CD4-positive, alpha-beta T cell (primary cell): ENCODE measurements around the gene LYL1. TPM values are rescaled to one million over a fixed set of nuclear protein-coding genes. Genes with fewer than 3 reads are reported as not detected.

ENCODE experiments used
- ATAC-seq: fragments of 200-7000 bp; cut with Tn5 transposase; one replicate; pipeline ENCODE4 v1.10.0; 2022; ENCODE audit warnings: mild to moderate bottlenecking; ENCODE audit not compliant: poor library complexity
- CTCF ChIA-PET: fragments of 350-600 bp; sonication (Branson Sonifier 250); formaldehyde crosslinking; loops from one replicate; lab custom pipeline; 2021; ENCODE audit warnings: antibody characterized with exemption, inconsistent platforms; lab: Charles Lee
- POLR2A ChIA-PET: fragments of 350-600 bp; sonication (Branson Sonifier 250); formaldehyde crosslinking; loops from one replicate; lab custom pipeline; 2021; ENCODE audit warnings: antibody characterized with exemption, inconsistent platforms; lab: Charles Lee
- DNase-seq, 14 experiments: peaks; one replicate each; pipeline ENCODE4 v3.0.0-alpha.2; 2013 to 2020; ENCODE audit warnings: mixed read lengths in 2 of 14
- H3K27ac ChIP-seq, 2 donors: one replicate each; pipeline versions ENCODE4 v1.5.1 to v1.7.0; 2013; ENCODE audit warnings: low read length in 2 of 2, low read depth in 1 of 2, mild to moderate bottlenecking in 1 of 2
- H3K27me3 ChIP-seq, 2 experiments: 1 replicate in 1 of 2; 2 replicates in 1 of 2; pipeline versions ENCODE4 v1.6.1 to v1.7.0; 2013; ENCODE audit warnings: low read length in 2 of 2, control low read depth in 1 of 2, mild to moderate bottlenecking in 1 of 2, moderate library complexity in 1 of 2; ENCODE audit not compliant: insufficient read depth in 2 of 2, control insufficient read depth in 1 of 2
- H3K36me3 ChIP-seq: one replicate; pipeline ENCODE4 v1.6.1; 2013; ENCODE audit warnings: low read length, control low read depth; ENCODE audit not compliant: insufficient read depth
- H3K4me1 ChIP-seq: one replicate; pipeline ENCODE4 v1.6.1; 2013; ENCODE audit warnings: low read length, control low read depth; ENCODE audit not compliant: insufficient read depth
- H3K4me3 ChIP-seq: one replicate; pipeline ENCODE4 v1.5.1; 2013; ENCODE audit warnings: mild to moderate bottlenecking, low read length, moderate library complexity
- H3K9me3 ChIP-seq, 2 experiments: 1 replicate in 1 of 2; 2 replicates in 1 of 2; pipeline versions ENCODE4 v1.6.1 to v1.7.0; 2013; ENCODE audit warnings: low read length in 2 of 2, mild to moderate bottlenecking in 2 of 2, control low read depth in 1 of 2, moderate library complexity in 1 of 2; ENCODE audit not compliant: control insufficient read depth in 1 of 2, insufficient read depth in 1 of 2
- H3K27ac Mint-ChIP-seq: one replicate; pipeline ENCODE4 v1.8.0; 2020; ENCODE audit warnings: mixed read lengths
- H3K27me3 Mint-ChIP-seq: one replicate; pipeline ENCODE4 v1.8.0; 2021; ENCODE audit warnings: mixed read lengths
- H3K36me3 Mint-ChIP-seq: one replicate; pipeline ENCODE4 v1.8.0; 2021; ENCODE audit warnings: low read depth, mixed read lengths
- H3K4me1 Mint-ChIP-seq: one replicate; pipeline ENCODE4 v1.8.0; 2021; ENCODE audit warnings: low read depth, mixed read lengths
- H3K4me3 Mint-ChIP-seq: one replicate; pipeline ENCODE4 v1.8.0; 2020; ENCODE audit warnings: mild to moderate bottlenecking, mixed read lengths
- H3K9me3 Mint-ChIP-seq: one replicate; pipeline ENCODE4 v1.8.0; 2020; ENCODE audit warnings: mixed read lengths
- CTCF ChIP-seq: fragments of 200-600 bp; IDR thresholded peaks from one replicate; pipeline ENCODE4 v1.8.0; 2022; ENCODE audit warnings: antibody characterized with exemption, mild to moderate bottlenecking
- intact Hi-C, 2 experiments: fragments of 100-400 bp; cut with DNase I in 1 of 2; cut with micrococcal nuclease in 1 of 2; formaldehyde crosslinking; loops; one replicate each; pipeline versions ENCODE4 v1.15.1 to v1.9.0; 2023 to 2025; cut with DNase I, micrococcal nuclease
- total RNA-seq, 174 experiments: library from RNA in 2 of 174; stranded (reverse) in 2 of 174; gene quantifications; one replicate each; pipeline ENCODE4 v1.2.3 and lab custom pipeline; 2021 to 2026

LYL1 gene
- total RNA-seq, 2 experiments from 2014 or later, result 1.9 to 2.1 TPM

GRCh38 chr19:13121551-13122274 is 19.1 kb upstream of the LYL1 start:
- H3K27ac Mint-ChIP-seq, result peak overlapping the region; percentile 44
- Histone ChIP-seq H3K4me1 (peaks cover 51% of the 10 kb centered on the region), H3K27ac (no peak overlapping the region), H3K27me3 (no peaks in the 10 kb centered on the region), H3K4me3 (no peak overlapping the region), H3K36me3 (peaks cover 16% of the 10 kb centered on the region), H3K9me3 (no peaks in the 10 kb centered on the region)
- DNase-seq (peak in 1 of 14 experiments; percentile 38), ATAC-seq (no peak)
- POLR2A ChIA-PET, result no interaction called here
- peaks cover 52% of the 10 kb centered on the region for H3K4me1 Mint-ChIP-seq
- CTCF ChIA-PET, result no interaction called here
- H3K9me3 Mint-ChIP-seq, result no peaks in the 10 kb centered on the region
- intact Hi-C loops, result no loop called here
- H3K4me3 Mint-ChIP-seq, result peak overlapping the region; percentile 77
- peaks cover 21% of the 10 kb centered on the region for H3K36me3 Mint-ChIP-seq
- TF ChIP-seq CTCF, result no peak
- H3K27me3 Mint-ChIP-seq, result no peaks in the 10 kb centered on the region

- CTCF ChIA-PET, result interaction anchor here (0.7 kb wide), 1 partner anchor 41 kb away, joined by 3 read pairs; no protein-coding TSS in a partner anchor
These were observed 18.2 kb upstream of the LYL1 start for GRCh38 chr19:13120817-13121216.

GRCh38 chr19:13120031-13120430 is 17.4 kb upstream of the LYL1 start:
- Histone ChIP-seq H3K36me3 (peaks cover 12% of the 10 kb centered on the region), H3K27me3 (no peaks in the 10 kb centered on the region), H3K4me1 (peaks cover 65% of the 10 kb centered on the region), H3K9me3 (no peaks in the 10 kb centered on the region), H3K4me3 (no peak overlapping the region), H3K27ac (no peak overlapping the region)
- POLR2A ChIA-PET, result interaction anchor here (4.7 kb wide), 1 partner anchor 19 kb away, joined by 32 read pairs; no protein-coding TSS in a partner anchor
- Mint-ChIP-seq H3K4me1 (peaks cover 63% of the 10 kb centered on the region), H3K27me3 (no peaks in the 10 kb centered on the region), H3K4me3 (peak overlapping the region; percentile 84), H3K27ac (no peak overlapping the region), H3K9me3 (no peaks in the 10 kb centered on the region), H3K36me3 (peaks cover 26% of the 10 kb centered on the region)
- no peak for TF ChIP-seq CTCF
- ATAC-seq (no peak), DNase-seq (no peak)
- CTCF ChIA-PET, result no interaction called here
- intact Hi-C loops, result no loop called here

More at GRCh38 chr19:13120817-13121216, 18.2 kb upstream of the LYL1 start:
- Histone ChIP-seq H3K9me3 (no peaks in the 10 kb centered on the region), H3K36me3 (peaks cover 12% of the 10 kb centered on the region), H3K27me3 (no peaks in the 10 kb centered on the region), H3K27ac (no peak overlapping the region), H3K4me1 (peaks cover 58% of the 10 kb centered on the region), H3K4me3 (no peak overlapping the region)
- DNase-seq (no peak), ATAC-seq (no peak)
- intact Hi-C loops, result no loop called here
- H3K9me3 Mint-ChIP-seq, result no peaks in the 10 kb centered on the region
- TF ChIP-seq CTCF, result no peak
- H3K4me3 Mint-ChIP-seq, result peak overlapping the region; percentile 84
- no peak overlapping the region for H3K27ac Mint-ChIP-seq
- peaks cover 57% of the 10 kb centered on the region for H3K4me1 Mint-ChIP-seq
- peaks cover 26% of the 10 kb centered on the region for H3K36me3 Mint-ChIP-seq
- POLR2A ChIA-PET, result no interaction called here
- H3K27me3 Mint-ChIP-seq, result no peaks in the 10 kb centered on the region
